GM13977 (cell line): Measurements from ENCODE around the gene COQ10A.

Experiments
- DNase-seq: peaks from one replicate; pipeline ENCODE4 v3.0.0; 2012; ENCODE audit warnings: low spot score
- CTCF ChIP-seq: IDR thresholded peaks from 2 replicates; pipeline ENCODE4 v1.5.1; 2012; ENCODE audit warnings: mild to moderate bottlenecking, control low read depth; ENCODE audit not compliant: insufficient read depth; ENCODE audit errors: extremely low read depth, missing control alignments
- in situ Hi-C: fragments of 300-500 bp; cut with MboI; formaldehyde crosslinking; loops from one replicate; pipeline ENCODE4 v1.12.0; 2022; ENCODE audit warnings: low sequenced_read_pairs, low pct_unique_long_range_greater_than_20kb, mixed read lengths, inconsistent platforms; ENCODE audit not compliant: unreplicated experiment

COQ10A gene

GRCh38 chr12:56255671-56256070 lies 11.1 kb upstream of the COQ10A start:
- no peak for DNase-seq
- no peak for TF ChIP-seq CTCF
- in situ Hi-C loops = no loop called here

GRCh38 chr12:56256326-56256960 lies 10.3 kb upstream of the COQ10A start:
- no peak for DNase-seq
- in situ Hi-C loops = no loop called here
- no peak for TF ChIP-seq CTCF

- TF ChIP-seq CTCF = no peak
- in situ Hi-C loops = no loop called here
- DNase-seq = no peak
These were observed 9.7 kb upstream of the COQ10A start for GRCh38 chr12:56257071-56257470.

DNA sequence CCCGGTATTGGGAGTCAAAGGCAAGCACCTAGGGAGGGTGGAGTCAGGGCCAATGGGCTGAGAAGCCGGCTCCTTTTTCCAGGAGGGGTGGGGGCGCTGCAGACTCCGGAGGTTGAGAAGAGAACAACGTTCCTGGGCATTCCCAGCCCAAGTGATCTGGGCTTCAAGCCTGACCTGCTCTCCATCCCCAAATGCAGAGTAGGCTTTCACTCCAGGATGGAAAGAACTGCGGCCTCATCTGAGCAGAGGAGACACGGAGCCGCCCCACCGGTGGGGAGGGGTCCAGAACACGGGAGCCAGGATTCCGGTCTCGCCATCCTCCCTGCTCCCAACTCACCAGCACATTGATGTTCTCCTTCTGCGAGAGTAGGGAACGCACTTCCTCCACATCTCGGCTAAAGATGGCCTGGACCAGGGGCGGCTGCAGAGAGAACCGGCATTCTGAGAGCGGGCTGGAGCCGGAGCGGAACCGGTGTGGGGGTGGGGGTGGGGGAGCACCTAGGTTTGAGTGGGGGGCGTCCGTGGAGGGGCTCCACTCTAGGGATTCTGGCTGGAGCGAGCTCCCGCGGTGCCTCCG lies 9.2 kb upstream of the COQ10A start:
- no peak for TF ChIP-seq CTCF
- DNase-seq = no peak
- in situ Hi-C loops = no loop called here

DNA sequence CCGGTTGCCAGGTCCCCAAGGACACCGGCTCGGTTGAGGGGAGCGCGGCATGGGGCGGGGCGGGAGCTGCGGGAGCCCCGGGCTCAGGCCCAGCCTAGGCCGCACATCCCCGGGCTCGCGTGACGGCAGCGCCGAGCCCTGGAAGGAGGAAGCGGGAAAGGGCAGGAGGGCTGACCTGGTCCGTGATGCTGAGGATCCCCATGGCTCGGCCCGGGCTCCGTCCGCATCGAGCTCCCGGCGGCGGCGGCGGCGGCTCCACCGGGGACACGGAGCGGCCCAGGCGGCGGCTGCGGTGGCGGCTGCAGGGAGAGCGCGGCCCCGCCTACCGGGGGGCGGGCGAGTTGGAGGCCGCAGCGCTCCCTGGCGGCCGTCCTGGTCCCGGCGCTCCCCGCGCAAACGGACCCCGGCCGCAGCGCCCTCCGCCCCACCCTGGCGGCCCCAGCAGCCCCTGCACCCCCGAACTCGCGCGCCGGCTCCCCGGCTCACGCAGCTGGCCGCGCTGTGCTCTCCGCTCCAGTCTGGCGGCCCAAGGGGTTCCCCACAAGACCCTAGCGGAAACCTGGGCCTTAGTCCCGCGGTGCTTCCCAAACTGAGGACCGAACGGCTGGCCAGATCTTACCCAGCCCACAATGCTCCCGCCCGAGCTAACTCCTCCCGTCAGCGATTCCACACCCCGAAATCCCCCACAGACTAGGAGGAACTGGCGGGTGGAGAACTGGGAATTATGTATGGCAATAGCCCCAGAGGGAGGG lies 8.5 kb upstream of the COQ10A start, which contains the start of gene ANKRD52:
Gene ANKRD52 (minus strand): TSS at position 317 of the 752 bp plus-strand sequence. CDS start 115 bp downstream, at position 202.
- in situ Hi-C loops = no loop called here
- peak; percentile 98 for DNase-seq
- peak; percentile 93 for TF ChIP-seq CTCF

GRCh38 chr12:56258820-56259183 lies 7.9 kb upstream of the COQ10A start:
- in situ Hi-C loops = no loop called here
- TF ChIP-seq CTCF = no peak
- no peak for DNase-seq
